AG04449 (cell line): ENCODE measurements around the gene PRKAR2A.

Source experiments
- CTCF ChIA-PET: fragments of 350-600 bp; formaldehyde crosslinking; extraction: SDS; loops from one replicate; lab custom pipeline; 2021; ENCODE audit warnings: antibody characterized with exemption; lab: Yijun Ruan, JAX
- POLR2A ChIA-PET: fragments of 400-600, 350-600 bp; formaldehyde crosslinking; extraction: SDS; loops from one replicate; lab custom pipeline; 2020; ENCODE audit warnings: antibody characterized with exemption, inconsistent platforms; lab: Yijun Ruan, JAX
- DNase-seq: peaks from one replicate; pipeline ENCODE4 v3.0.0-alpha.2; 2010; ENCODE audit warnings: low read depth, low spot score
- H3K4me3 ChIP-seq: 2 replicates; pipeline ENCODE4 v1.5.1; 2011; ENCODE audit warnings: low read depth, mild to moderate bottlenecking, control low read depth, low read length
- CTCF ChIP-seq: IDR thresholded peaks from one replicate; pipeline ENCODE4 v1.5.1; 2011; ENCODE audit warnings: mild to moderate bottlenecking, moderate library complexity, low read length, control low read depth, inconsistent platforms; ENCODE audit not compliant: insufficient read depth; ENCODE audit errors: missing control alignments

PRKAR2A gene

GRCh38 chr3:48858709-48859108 is 11.0 kb upstream of the PRKAR2A start:
- POLR2A ChIA-PET, result no interaction called here
- no peak for DNase-seq
- H3K4me3 ChIP-seq, result no peak overlapping the region

DNA sequence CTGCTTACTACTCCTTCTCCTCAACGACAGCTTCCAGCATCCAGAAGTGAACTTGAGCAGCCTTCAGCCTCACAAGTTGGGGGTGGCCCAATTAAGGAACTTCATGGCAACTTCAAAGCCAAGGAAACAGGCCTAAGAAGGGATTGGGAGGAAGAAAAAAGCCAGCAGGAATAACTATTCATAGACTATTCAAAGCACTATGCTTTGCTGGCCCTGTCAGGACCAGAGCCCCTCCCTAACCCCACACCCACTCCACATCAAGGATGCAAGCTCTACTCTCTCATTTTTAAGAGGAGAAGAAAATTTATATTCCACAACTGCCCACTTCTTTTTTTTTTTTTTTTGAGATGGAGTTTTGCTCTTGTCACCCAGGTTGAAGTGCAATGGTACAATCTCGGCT is 10.0 kb upstream of the PRKAR2A start:
- ChIA-PET POLR2A (no interaction called here), CTCF (interaction anchor here (1.3 kb wide), 1 partner anchor 118 kb away, joined by 3 read pairs; no protein-coding TSS in a partner anchor)
- H3K4me3 ChIP-seq, result no peak overlapping the region
- no peak for TF ChIP-seq CTCF
- no peak for DNase-seq

More at GRCh38 chr3:48858709-48859108, 11.0 kb upstream of the PRKAR2A start:
- TF ChIP-seq CTCF, result no peak
- CTCF ChIA-PET, result no interaction called here

- ChIA-PET CTCF (interaction anchor here (1.5 kb wide), 1 partner anchor 10 kb away, joined by 3 read pairs; no protein-coding TSS in a partner anchor), POLR2A (interaction anchor here (1.4 kb wide), 1 partner anchor 9 kb away, joined by 4 read pairs; the partner anchor contains the start of gene PRKAR2A)
- TF ChIP-seq CTCF, result no peak
- no peak overlapping the region for H3K4me3 ChIP-seq
- DNase-seq, result no peak
Observed at GRCh38 chr3:48856469-48856868, 8.8 kb upstream of the PRKAR2A start.

DNA sequence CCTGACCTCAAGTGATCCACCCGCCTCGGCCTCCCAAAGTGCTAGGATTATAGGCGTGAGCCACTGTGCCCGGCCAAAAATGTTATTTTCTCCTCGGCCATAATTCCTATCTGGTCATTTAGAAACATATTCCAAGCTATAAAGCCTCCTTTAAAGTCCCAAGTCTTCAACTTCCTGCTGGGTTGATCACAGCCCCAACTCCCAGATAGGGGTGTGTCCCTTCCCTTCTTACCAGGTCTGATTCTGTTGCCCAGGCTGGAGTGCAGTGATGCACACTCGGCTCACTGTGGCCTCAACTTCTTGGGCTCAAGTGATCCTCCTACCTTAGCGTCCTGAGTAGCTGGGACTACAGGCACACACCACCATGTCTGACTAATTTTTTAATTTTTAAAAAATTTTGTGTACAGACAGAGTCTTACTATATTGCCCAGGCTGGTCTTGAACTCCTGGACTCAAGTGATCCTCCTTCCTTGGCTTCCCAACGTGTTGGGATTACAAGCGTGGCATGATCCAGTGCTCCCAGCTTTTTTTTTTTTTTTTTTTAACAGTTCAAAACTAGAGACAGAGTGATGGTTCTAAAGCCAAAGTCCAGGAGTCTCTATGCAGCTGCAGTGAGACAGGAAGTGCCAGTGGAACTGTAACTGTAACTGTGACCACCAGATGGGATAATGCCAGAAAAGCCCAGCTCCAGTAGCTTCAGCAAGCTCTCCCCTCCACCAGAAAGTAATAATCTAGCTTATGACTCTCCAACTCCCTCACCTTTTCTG is 8.2 kb upstream of the PRKAR2A start:
- H3K4me3 ChIP-seq, result no peak overlapping the region
- DNase-seq, result no peak
- POLR2A ChIA-PET, result interaction anchor here (1.4 kb wide), 1 partner anchor 8 kb away, joined by 4 read pairs; the partner anchor contains the start of gene PRKAR2A
- no peak for TF ChIP-seq CTCF
- CTCF ChIA-PET, result interaction anchor here (1.5 kb wide), 1 partner anchor 9 kb away, joined by 3 read pairs; no protein-coding TSS in a partner anchor

- no peak overlapping the region for H3K4me3 ChIP-seq
- ChIA-PET CTCF (interaction anchor here (1.4 kb wide), 1 partner anchor 113 kb away, joined by 3 read pairs; no protein-coding TSS in a partner anchor), POLR2A (no interaction called here)
- no peak for DNase-seq
- no peak for TF ChIP-seq CTCF
Observed at GRCh38 chr3:48852151-48852550, 4.5 kb upstream of the PRKAR2A start.

- ChIA-PET POLR2A (no interaction called here), CTCF (no interaction called here)
- TF ChIP-seq CTCF, result no peak
- no peak for DNase-seq
- no peak overlapping the region for H3K4me3 ChIP-seq
Observed at GRCh38 chr3:48851407-48851806, 3.7 kb upstream of the PRKAR2A start.
